HUES6 (cell line): ENCODE data around the gene WDR54.
A peak's percentile ranks its signal among the peaks of the same experiment; 100 is the strongest.
"Not testable (repeated sequence)": the region's sequence is repeated elsewhere in the genome, so short reads cannot be mapped to it uniquely, and the experiment has no call there.

Experiments used
- H3K27ac ChIP-seq: 2 replicates; pipeline ENCODE4 v1.7.0; 2013; ENCODE audit warnings: low read depth, mild to moderate bottlenecking, low read length, inconsistent platforms
- H3K27me3 ChIP-seq: 2 replicates; pipeline ENCODE4 v1.6.1; 2013; ENCODE audit warnings: low read length; ENCODE audit not compliant: control insufficient read depth, insufficient read depth
- H3K36me3 ChIP-seq: 2 replicates; pipeline ENCODE4 v1.6.1; 2013; ENCODE audit warnings: low read length; ENCODE audit not compliant: control insufficient read depth, insufficient read depth
- H3K4me1 ChIP-seq: 2 replicates; pipeline ENCODE4 v1.6.1; 2013; ENCODE audit warnings: low read length; ENCODE audit not compliant: control insufficient read depth, insufficient read depth
- H3K4me3 ChIP-seq: 2 replicates; pipeline ENCODE4 v1.5.1; 2013; ENCODE audit warnings: low read depth, low read length
- H3K9ac ChIP-seq: one replicate; pipeline ENCODE4 v1.6.1; 2013; ENCODE audit warnings: mild to moderate bottlenecking, low read length
- H3K9me3 ChIP-seq: 2 replicates; pipeline ENCODE4 v1.6.1; 2013; ENCODE audit warnings: low read depth, low read length; ENCODE audit not compliant: control insufficient read depth, insufficient read depth

WDR54 gene

DNA sequence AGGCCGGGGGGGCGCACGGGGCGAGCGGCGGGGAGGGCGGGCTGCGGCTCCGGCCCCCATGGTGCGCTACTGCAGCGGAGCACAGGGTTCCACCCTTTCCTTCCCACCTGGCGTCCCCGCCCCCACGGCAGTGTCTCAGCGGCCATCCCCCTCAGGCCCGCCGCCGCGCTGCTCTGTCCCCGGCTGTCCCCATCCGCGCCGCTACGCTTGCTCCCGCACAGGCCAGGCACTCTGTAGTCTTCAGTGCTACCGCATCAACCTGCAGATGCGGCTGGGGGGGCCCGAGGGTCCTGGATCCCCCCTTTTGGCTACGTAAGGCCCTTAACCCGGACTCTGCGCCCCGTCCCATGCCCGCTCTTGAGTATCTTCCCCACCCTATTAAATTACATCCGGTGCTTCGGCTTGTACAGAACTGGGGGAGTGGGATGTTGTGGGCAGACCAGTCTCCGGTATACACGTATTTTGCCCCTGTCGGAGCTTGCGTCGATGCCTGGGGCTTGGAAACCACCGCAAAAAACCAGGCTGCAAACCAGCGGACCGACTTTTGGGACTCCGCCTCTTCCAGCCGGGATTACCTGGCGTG lies 36.1 kb downstream of the WDR54 start:
- H3K27me3 ChIP-seq, result no peaks in the 10 kb centered on the region
- H3K9me3 ChIP-seq, result no peaks in the 10 kb centered on the region
- H3K4me3 ChIP-seq, result peak overlapping the region; percentile 71
- H3K36me3 ChIP-seq, result peaks cover 15% of the 10 kb centered on the region
- H3K4me1 ChIP-seq, result peaks cover 6% of the 10 kb centered on the region; the same call in 1 of the 2 replicates
- peak overlapping the region; percentile 71 for H3K27ac ChIP-seq
- H3K9ac ChIP-seq, result peak overlapping the region; percentile 71

DNA sequence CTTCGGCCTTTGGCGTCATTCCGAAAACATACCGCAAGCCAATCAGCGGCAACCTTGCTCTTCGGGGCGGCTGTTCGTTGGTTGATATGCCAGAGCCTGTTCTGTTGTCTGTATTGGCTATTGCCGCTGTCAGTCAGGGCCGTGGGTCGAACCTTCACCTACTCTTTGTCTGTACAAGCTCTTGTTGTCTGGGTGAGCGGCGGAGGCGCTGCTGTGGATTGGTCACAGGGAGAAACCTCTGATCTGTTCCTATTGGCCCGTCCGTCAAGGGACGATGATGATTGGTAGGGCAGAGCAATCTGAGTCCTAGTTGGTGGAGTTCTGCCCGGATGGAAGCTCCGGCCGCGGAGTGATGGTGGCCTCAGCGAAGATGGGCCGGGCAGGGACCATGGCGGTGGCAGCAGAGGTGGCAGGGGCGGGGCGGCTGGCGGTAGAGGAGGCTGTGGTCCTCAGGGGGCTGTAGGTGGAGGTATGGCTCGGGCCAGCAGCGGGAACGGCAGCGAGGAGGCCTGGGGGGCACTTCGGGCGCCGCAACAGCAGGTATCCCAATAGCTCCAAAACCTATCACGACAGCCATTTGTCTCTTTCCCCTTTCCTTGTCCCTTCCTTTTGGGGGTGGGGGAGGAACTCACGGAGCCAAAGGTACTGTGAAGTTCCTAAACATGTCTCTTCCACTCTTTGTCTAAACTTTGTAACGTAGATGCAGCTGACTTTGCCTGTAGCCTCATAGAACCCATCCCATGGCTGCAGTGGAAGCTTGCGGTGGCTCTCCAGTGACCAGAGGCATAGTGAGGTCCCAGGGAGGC lies 36.8 kb downstream of the WDR54 start, which contains the start of gene WBP1:
Gene WBP1 (plus strand): TSS at position 307 of the 806 bp plus-strand sequence. CDS start 165 bp downstream, at position 472.
- H3K27ac ChIP-seq, result peak within 1 kb of the TSS; percentile 71
- peak within 1 kb of the TSS; percentile 91 for H3K4me3 ChIP-seq
- H3K4me1 ChIP-seq, result 0 out of 2 replicates have a peak, but pooled peaks cover 5% of the 10 kb centered on the region
- H3K36me3 ChIP-seq, result peaks cover 22% of the 10 kb centered on the region
- no peaks in the 10 kb centered on the region for H3K27me3 ChIP-seq
- H3K9me3 ChIP-seq, result no peaks in the 10 kb centered on the region
- peak within 1 kb of the TSS; percentile 89 for H3K9ac ChIP-seq

DNA sequence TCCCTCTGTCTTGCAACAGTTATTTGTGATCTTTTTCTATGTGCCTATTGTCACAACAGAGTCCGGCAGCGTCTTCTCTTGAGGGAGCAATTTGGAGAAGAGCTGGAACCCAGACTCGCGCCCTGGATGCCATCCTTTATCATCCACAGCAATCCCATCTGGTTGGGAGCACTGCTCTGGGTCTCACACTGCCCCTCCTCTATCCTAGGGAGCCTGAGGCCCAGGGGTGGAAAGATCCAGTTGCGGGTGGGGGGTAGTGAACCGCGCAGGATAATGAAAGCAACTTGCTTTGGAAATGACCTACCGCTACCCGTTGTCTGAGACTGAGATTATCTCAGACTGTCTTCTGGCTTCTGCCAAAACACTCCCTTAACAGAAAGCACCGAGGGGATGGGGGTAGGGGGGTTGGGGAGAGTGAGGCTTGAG lies 37.4 kb downstream of the WDR54 start:
- H3K27me3 ChIP-seq, result no peaks in the 10 kb centered on the region
- peak overlapping the region; percentile 89 for H3K9ac ChIP-seq
- H3K36me3 ChIP-seq, result peaks cover 23% of the 10 kb centered on the region
- H3K9me3 ChIP-seq, result no peaks in the 10 kb centered on the region
- H3K4me1 ChIP-seq, result 0 out of 2 replicates have a peak, but pooled peaks cover 5% of the 10 kb centered on the region
- no peak overlapping the region for H3K27ac ChIP-seq
- H3K4me3 ChIP-seq, result peak overlapping the region; percentile 91

DNA sequence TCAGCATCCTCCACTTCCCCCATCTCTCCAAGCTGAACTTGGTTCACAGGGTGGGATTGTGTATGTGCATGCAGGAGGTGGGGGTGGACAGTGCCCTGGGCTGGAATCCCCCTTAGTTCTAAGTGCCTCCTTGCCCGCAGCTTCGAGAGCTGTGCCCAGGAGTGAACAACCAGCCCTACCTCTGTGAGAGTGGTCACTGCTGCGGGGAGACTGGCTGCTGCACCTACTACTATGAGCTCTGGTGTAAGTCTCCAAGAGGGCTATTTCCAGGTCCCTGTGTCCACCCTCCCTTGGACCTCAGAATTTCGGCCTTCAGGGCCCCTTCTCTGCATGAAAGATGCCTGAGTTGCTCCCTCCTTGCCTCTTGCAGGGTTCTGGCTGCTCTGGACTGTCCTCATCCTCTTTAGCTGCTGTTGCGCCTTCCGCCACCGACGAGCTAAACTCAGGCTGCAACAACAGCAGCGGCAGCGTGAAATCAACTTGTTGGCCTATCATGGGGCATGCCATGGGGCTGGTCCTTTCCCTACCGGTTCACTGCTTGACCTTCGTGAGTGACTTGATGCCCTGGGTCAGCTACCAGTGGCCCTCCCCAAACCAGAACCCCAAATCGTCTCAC lies 38.1 kb downstream of the WDR54 start:
- H3K36me3 ChIP-seq, result peaks cover 23% of the 10 kb centered on the region
- not testable (repeated sequence) for H3K9me3 ChIP-seq, H3K4me1 ChIP-seq, H3K27ac ChIP-seq, H3K27me3 ChIP-seq
- H3K4me3 ChIP-seq, result peak overlapping the region; percentile 91
- H3K9ac ChIP-seq, result peak overlapping the region; percentile 14

DNA sequence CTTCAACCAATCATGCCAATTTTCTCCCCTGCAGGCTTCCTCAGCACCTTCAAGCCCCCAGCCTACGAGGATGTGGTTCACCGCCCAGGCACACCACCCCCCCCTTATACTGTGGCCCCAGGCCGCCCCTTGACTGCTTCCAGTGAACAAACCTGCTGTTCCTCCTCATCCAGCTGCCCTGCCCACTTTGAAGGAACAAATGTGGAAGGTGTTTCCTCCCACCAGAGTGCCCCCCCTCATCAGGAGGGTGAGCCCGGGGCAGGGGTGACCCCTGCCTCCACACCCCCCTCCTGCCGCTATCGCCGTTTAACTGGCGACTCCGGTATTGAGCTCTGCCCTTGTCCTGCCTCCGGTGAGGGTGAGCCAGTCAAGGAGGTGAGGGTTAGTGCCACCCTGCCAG lies 38.7 kb downstream of the WDR54 start:
- not testable (repeated sequence) for H3K4me3 ChIP-seq, H3K4me1 ChIP-seq, H3K27ac ChIP-seq, H3K9me3 ChIP-seq, H3K27me3 ChIP-seq, H3K9ac ChIP-seq
- peaks cover 23% of the 10 kb centered on the region for H3K36me3 ChIP-seq

DNA sequence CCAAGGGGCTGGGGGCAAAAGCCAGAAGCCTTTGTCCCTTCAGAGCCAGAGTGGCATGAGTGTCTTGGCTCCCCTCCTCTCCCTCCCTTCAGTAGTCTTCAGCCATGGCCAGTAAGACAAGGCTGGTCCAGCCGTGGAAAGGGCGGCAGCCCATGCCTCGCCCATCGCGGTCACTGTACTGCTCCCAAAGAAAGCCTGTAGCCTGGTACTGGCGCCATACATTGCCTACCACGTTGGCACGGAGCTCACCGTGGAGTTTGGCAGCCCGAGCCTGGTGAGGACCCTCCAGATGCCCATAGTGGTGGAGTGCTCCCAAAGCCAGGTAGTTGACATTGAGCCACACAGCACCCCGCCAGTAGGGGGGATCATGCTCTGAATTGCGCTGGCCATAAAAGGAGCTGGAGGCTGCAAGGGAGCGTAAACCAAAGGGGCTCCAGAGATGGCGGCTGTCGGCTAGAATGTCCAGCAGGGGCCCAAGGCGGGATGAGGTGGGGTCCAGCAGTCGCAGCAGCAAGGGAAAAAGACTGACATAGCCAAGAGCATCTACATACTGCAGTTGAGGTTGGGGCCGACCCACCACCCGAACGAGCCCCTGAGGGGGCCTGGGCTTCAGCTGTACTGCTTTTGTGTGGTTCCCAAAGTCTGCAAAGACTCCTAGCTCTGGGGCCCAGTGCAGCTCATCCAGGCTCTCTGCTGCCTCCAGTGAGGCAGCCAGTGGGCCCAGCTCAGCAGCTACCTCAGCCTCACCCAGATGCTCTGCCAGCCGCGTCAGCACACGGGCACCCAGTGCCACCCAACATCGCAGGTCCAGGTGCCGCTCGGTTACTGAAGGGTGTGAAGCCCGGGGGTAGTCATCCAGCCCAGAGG lies 39.9 kb downstream of the WDR54 start:
- Histone ChIP-seq H3K4me3 (no peak overlapping the region), H3K27ac (no peak overlapping the region), H3K9me3 (no peaks in the 10 kb centered on the region), H3K4me1 (0 out of 2 replicates have a peak, but pooled peaks cover 3% of the 10 kb centered on the region), H3K27me3 (no peaks in the 10 kb centered on the region), H3K36me3 (peaks cover 23% of the 10 kb centered on the region), H3K9ac (no peak overlapping the region)

DNA sequence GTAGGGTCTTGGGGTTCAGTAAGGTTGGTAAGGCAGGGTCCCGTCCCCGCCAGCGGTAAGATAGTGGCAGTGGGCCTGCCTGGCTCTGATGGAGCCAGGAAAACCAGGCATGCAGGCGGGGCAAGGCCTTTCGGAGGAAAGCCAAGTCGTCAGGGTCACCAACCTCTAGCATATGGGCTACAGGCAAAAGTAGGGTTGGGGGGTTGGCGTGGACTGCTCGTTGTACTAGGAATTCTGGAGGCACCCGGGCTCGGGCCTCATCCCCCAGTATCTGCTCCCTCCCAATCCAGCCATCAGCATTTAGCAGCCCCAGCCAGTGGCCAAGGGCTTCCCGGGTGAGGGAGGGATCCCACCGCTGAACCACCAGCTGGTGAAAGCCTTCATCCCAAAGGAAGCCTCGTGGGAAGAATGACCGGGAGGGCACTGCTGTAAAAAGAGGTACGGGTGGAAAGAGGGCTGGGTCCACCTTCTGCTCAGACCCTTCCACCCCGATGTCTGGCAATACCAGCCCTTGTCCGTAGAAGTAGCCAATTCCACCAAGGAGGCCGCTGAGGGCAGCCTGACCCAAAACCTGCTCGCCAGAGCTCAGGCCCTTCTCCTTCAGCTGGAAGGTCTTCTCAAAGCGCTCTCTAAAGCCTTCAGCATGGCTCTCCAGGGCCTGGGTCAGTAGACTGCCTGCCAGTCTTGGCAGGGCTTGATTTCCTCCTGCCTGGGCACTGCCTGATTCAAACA lies 40.7 kb downstream of the WDR54 start:
- Histone ChIP-seq H3K27ac (no peak overlapping the region), H3K9ac (no peak overlapping the region)

DNA sequence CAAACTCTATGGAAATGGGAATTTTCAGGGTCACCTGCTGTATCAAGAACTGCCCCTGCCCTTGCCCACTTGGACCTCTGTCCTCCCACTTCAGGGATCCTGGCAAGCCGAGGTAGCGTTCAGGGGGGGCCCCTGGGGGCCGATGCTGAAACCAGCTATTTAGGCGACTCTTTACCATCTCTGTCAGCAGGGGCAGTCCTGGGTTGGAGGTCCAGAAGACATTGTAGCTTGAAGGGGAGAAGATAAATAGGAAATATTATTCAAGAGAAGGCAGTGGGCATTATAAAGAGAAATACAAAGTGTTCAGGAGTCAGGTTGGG lies 41.2 kb downstream of the WDR54 start:
- Histone ChIP-seq H3K4me1 (0 out of 2 replicates have a peak, but pooled peaks cover 3% of the 10 kb centered on the region), H3K36me3 (peaks cover 23% of the 10 kb centered on the region), H3K27me3 (no peaks in the 10 kb centered on the region), H3K4me3 (no peak overlapping the region), H3K27ac (no peak overlapping the region), H3K9ac (no peak overlapping the region), H3K9me3 (no peaks in the 10 kb centered on the region)

More for the DNA sequence above, 40.7 kb downstream of the WDR54 start:
- Histone ChIP-seq H3K27me3 (no peaks in the 10 kb centered on the region), H3K9me3 (no peaks in the 10 kb centered on the region), H3K36me3 (peaks cover 23% of the 10 kb centered on the region), H3K4me3 (no peak overlapping the region), H3K4me1 (0 out of 2 replicates have a peak, but pooled peaks cover 3% of the 10 kb centered on the region)

DNA sequence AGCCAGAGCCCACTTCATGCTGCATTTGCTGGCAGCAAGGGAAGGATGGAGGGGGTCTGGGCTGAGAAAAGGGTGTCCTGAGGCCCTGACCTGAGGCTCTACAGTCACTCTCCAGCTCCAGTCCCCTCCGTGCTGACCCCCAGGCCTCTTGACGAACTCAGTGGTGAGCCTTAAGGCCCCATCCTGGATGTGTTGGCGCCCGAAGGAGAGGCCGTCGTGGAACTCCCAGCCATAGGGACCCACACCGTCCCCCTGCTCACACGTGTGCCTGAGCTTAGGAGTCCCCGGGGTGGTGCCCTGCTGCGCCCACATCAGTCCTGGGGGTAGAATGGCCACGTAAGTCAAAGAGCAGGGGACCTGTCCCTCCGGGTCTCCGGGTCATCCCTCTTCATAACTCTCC lies 42.9 kb downstream of the WDR54 start:
- Histone ChIP-seq H3K9me3 (no peaks in the 10 kb centered on the region), H3K9ac (peak overlapping the region; percentile 81), H3K27ac (no peak overlapping the region), H3K4me3 (peak overlapping the region; percentile 88), H3K36me3 (peaks cover 23% of the 10 kb centered on the region), H3K27me3 (no peaks in the 10 kb centered on the region), H3K4me1 (0 out of 2 replicates have a peak, but pooled peaks cover 3% of the 10 kb centered on the region)

DNA sequence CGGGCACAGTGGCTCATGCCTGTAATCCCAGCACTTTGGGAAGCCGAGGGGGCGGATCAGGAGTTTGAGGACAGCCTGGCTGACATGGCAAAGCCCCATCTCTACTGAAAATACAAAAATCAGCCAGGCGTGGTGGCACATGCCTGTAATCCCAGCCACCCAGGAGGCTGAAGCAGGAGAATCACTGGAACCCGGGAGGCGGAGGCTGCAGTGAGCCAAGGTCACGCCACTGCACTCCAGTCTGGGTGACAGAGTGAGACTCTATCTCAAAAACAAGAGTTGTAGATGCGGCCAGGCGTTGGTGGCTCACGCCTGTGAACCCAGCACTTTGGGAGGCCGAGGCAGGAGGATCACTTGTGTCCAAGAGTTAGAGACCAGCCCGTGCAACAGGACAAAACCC lies 49.2 kb downstream of the WDR54 start:
- H3K27ac ChIP-seq, H3K9ac ChIP-seq, H3K4me3 ChIP-seq: not testable (repeated sequence)

More for the DNA sequence above, 49.2 kb downstream of the WDR54 start:
- peaks cover 15% of the 10 kb centered on the region for H3K36me3 ChIP-seq
- not testable (repeated sequence) for H3K27me3 ChIP-seq, H3K9me3 ChIP-seq, H3K4me1 ChIP-seq
